NB4 (cell line): ENCODE results near the gene CBLB.

Experiments used
- CTCF ChIP-seq: IDR thresholded peaks from one replicate; pipeline ENCODE4 v1.5.1; 2012; ENCODE audit warnings: low read depth, low read length
- MAX ChIP-seq: IDR thresholded peaks from 2 replicates; pipeline ENCODE4 v1.6.1; 2011; ENCODE audit warnings: low read depth, low read length
- POLR2A ChIP-seq: IDR thresholded peaks from 2 replicates; pipeline ENCODE4 v1.6.1; 2011; ENCODE audit warnings: mild to moderate bottlenecking; ENCODE audit not compliant: insufficient read length; ENCODE audit errors: extremely low read depth

- no peak for TF ChIP-seq CTCF
- TF ChIP-seq MAX, result no peak
- no peak for TF ChIP-seq POLR2A
Measured at GRCh38 chr3:105826778-105827634, 41.8 kb downstream of the CBLB start.
